ENCODE results near the gene EIF3L. TPM values are rescaled to one million over a fixed set of nuclear protein-coding genes. Genes with fewer than 3 reads are reported as not detected.
A peak's percentile ranks its signal among the peaks of the same experiment; 100 is the strongest.

EIF3L gene
- total and polyA plus RNA-seq, 9 of the 15 experiments (the other 6 are each of a cell fraction or from before 2014, with no cell fraction given) = 257 to 699 (median 368) TPM

GRCh38 chr22:37803195-37803638, 46.0 kb upstream of the EIF3L start (continued):
- TF ChIP-seq FOXP1 (CRISPR knock-in tag; IDR thresholded peaks at IDR 0.05) (0 out of 2 replicates have a peak, but pooled peaks have one; percentile 39), CEBPG (CRISPR knock-in tag; IDR thresholded peaks at IDR 0.05) (peak; percentile 94), CEBPG (tag; conservative IDR thresholded peaks at IDR 0.05 in 1 of 2, IDR thresholded peaks at IDR 0.05 in 1 of 2) (peak; percentile 32 to 93; a peak in 3 of 4 replicates), GABPB1 (CRISPR knock-in tag; IDR thresholded peaks at IDR 0.05) (peak; percentile 36; the same call in 1 of the 2 replicates), MYC (IDR thresholded peaks at IDR 0.05; ENCODE audit: low read depth, low read length) (peak; percentile 75), MYC (CRISPR knock-in tag; IDR thresholded peaks at IDR 0.05; ENCODE audit: borderline replicate concordance, low read depth) (no peak), ZNF592 (IDR thresholded peaks at IDR 0.05) (0 out of 2 replicates have a peak, but pooled peaks have one; percentile 12), ZKSCAN8 (CRISPR knock-in tag; IDR thresholded peaks at IDR 0.05) (peak; percentile 38; the same call in 1 of the 2 replicates), SMARCA4 (IDR thresholded peaks at IDR 0.05) (peak; percentile 96), ZNF318 (IDR thresholded peaks at IDR 0.05; ENCODE audit: borderline replicate concordance in 1 of 2, low read depth in 1 of 2) (peak in 1 of 2 experiments; percentile 68; a peak in 3 of 4 replicates), TBL1XR1 (IDR thresholded peaks at IDR 0.05; ENCODE audit: low read length in 2 of 2) (peak in 1 of 2 experiments; percentile 91; a peak in 2 of 4 replicates), ZNF589 (CRISPR knock-in tag; IDR thresholded peaks at IDR 0.05; ENCODE audit: low read depth) (peak; percentile 81; the same call in 1 of the 2 replicates), TFE3 (CRISPR knock-in tag; IDR thresholded peaks at IDR 0.05) (no peak), RNF2 (IDR thresholded peaks at IDR 0.05) (peak; percentile 94)

Measured in K562 (cell line).